GM12878 (cell line): ENCODE measurements around the gene RPL13A. TPM values are rescaled to one million over a fixed set of nuclear protein-coding genes. Genes with fewer than 3 reads are reported as not detected.

Source experiments
- ATAC-seq: fragments of 200-7000 bp; cut with Tn5 transposase; 3 replicates; pipeline ENCODE4 v1.9.1; 2020; ENCODE audit warnings: mild to moderate bottlenecking, moderate library complexity
- Bru-seq: library from RNA; stranded (reverse); fragments of 400-500 nt; gene quantifications from one replicate; lab custom pipeline; 2021; lab: Mats Ljungman, UMichigan
- BruChase-seq, 2 experiments: library from RNA; stranded (reverse); fragments of 400-500 nt; gene quantifications; one replicate each; lab custom pipeline; 2021; lab: Mats Ljungman, UMichigan
- BruUV-seq: library from RNA; stranded (reverse); fragments of 400-500 nt; replicated peaks from 2 replicates; lab custom pipeline; 2021; lab: Mats Ljungman, UMichigan
- CTCF ChIA-PET: fragments of 300-600 bp; sonication (Branson Sonifier 250); formaldehyde crosslinking; extraction: SDS; loops from one replicate; lab custom pipeline; 2021; ENCODE audit warnings: inconsistent platforms; lab: Yijun Ruan, JAX
- POLR2A ChIA-PET: fragments of 350-600 bp; formaldehyde crosslinking; extraction: SDS; loops from one replicate; lab custom pipeline; 2021; ENCODE audit warnings: inconsistent platforms; lab: Charles Lee
- RAD21 ChIA-PET: fragments of 300-600 bp; sonication (Branson Sonifier 250); formaldehyde crosslinking; loops from one replicate; lab custom pipeline; 2023; ENCODE audit warnings: antibody characterized with exemption; ENCODE audit not compliant: unreplicated experiment; lab: Charles Lee
- SMC1A ChIA-PET: fragments of 300-600 bp; sonication (Branson Sonifier 250); formaldehyde crosslinking; loops from one replicate; lab custom pipeline; 2023; ENCODE audit not compliant: unreplicated experiment, uncharacterized antibody; lab: Charles Lee
- DNase-seq: peaks from one replicate; pipeline ENCODE4 v3.0.0-alpha.2; 2011; ENCODE audit warnings: low read depth, low spot score
- FAIRE-seq: peaks from 3 replicates; lab custom pipeline; 2011; peaks lifted over from hg19 to GRCh38; lab: Jason Lieb, UNC
- H2AFZ ChIP-seq: 2 replicates; pipeline ENCODE4 v1.6.0; 2011; ENCODE audit warnings: low read depth, low read length, control low read depth; ENCODE audit not compliant: control insufficient read depth
- H3K27ac ChIP-seq: 2 replicates; pipeline ENCODE4 v1.5.1; 2011; ENCODE audit warnings: control low read depth; ENCODE audit not compliant: control insufficient read depth, insufficient read depth
- H3K27me3 ChIP-seq, 2 experiments: replicated peaks in 1 of 2; 2 replicates each; pipeline versions ENCODE4 v1.6.0 to v1.6.1; 2011; ENCODE audit warnings: low read length in 1 of 2; ENCODE audit not compliant: control insufficient read depth in 2 of 2, insufficient read depth in 2 of 2
- H3K36me3 ChIP-seq, 2 experiments: 2 replicates each; pipeline ENCODE4 v1.5.1; 2011; ENCODE audit warnings: low read length in 1 of 2; ENCODE audit not compliant: control insufficient read depth in 2 of 2, insufficient read depth in 2 of 2
- H3K4me1 ChIP-seq: 2 replicates; pipeline ENCODE4 v1.6.1; 2011; ENCODE audit warnings: mild to moderate bottlenecking, low read length, moderate library complexity, mixed read lengths; ENCODE audit not compliant: control insufficient read depth, insufficient read depth
- H3K4me2 ChIP-seq: 2 replicates; pipeline ENCODE4 v1.6.0; 2011; ENCODE audit warnings: control low read depth; ENCODE audit not compliant: control insufficient read depth, insufficient read depth
- H3K4me3 ChIP-seq: fragments of 200-600 bp; sonication (generic); 2 replicates; pipeline ENCODE4 v1.5.1; 2016
- H3K79me2 ChIP-seq: 2 replicates; pipeline ENCODE4 v1.6.0; 2011; ENCODE audit warnings: low read length; ENCODE audit not compliant: control insufficient read depth, insufficient read depth
- H3K9ac ChIP-seq: 2 replicates; pipeline ENCODE4 v1.8.0; 2011; ENCODE audit warnings: low read length, control low read depth, mixed read lengths; ENCODE audit not compliant: control insufficient read depth, insufficient read depth
- H3K9me3 ChIP-seq: replicated peaks from 3 replicates; pipeline ENCODE4 v1.5.1; 2011; ENCODE audit warnings: mild to moderate bottlenecking, low read length; ENCODE audit not compliant: control insufficient read depth, insufficient read depth
- H4K20me1 ChIP-seq: 2 replicates; pipeline ENCODE4 v1.6.0; 2011; ENCODE audit not compliant: control insufficient read depth, insufficient read depth
- EGR1 ChIP-seq, 2 experiments: IDR thresholded peaks; 1 replicate in 1 of 2; 2 replicates in 1 of 2; pipeline ENCODE4 v1.6.1; 2011 to 2012; ENCODE audit warnings: low read depth in 2 of 2, low read length in 2 of 2, borderline replicate concordance in 1 of 2, mild to moderate bottlenecking in 1 of 2, moderate library complexity in 1 of 2
- JUNB ChIP-seq: IDR thresholded peaks from 2 replicates; pipeline ENCODE4 v1.6.1; 2016; ENCODE audit warnings: antibody characterized with exemption, mild to moderate bottlenecking
- NBN ChIP-seq: fragments of 450-650 bp; IDR thresholded peaks from 2 replicates; pipeline ENCODE4 v1.6.1; 2016
- POLR2AphosphoS5 ChIP-seq: IDR thresholded peaks from 2 replicates; pipeline ENCODE4 v1.6.1; 2011; ENCODE audit warnings: mild to moderate bottlenecking, low read length, inconsistent platforms
- POU2F2 ChIP-seq: IDR thresholded peaks from 3 replicates; pipeline ENCODE4 v1.6.1; 2011; ENCODE audit warnings: low read depth, mild to moderate bottlenecking, low read length, borderline replicate concordance
- RFX5 ChIP-seq: IDR thresholded peaks from 2 replicates; pipeline ENCODE4 v1.6.1; 2011; ENCODE audit warnings: low read depth, low read length, improper control_type of control experiment
- SIX5 ChIP-seq: IDR thresholded peaks from 2 replicates; pipeline ENCODE4 v1.6.1; 2011; ENCODE audit warnings: mild to moderate bottlenecking, low read depth, low read length, moderate library complexity; ENCODE audit not compliant: severe bottlenecking
- SREBF2 ChIP-seq: IDR thresholded peaks from 2 replicates; pipeline ENCODE4 v1.6.1; 2012; ENCODE audit warnings: mild to moderate bottlenecking, low read length
- TBL1XR1 ChIP-seq: IDR thresholded peaks from 2 replicates; pipeline ENCODE4 v1.6.1; 2012; ENCODE audit warnings: low read depth, low read length, improper control_type of control experiment
- USF2 ChIP-seq: IDR thresholded peaks from 2 replicates; pipeline ENCODE4 v1.6.1; 2011; ENCODE audit warnings: low read depth, low read length, improper control_type of control experiment, borderline replicate concordance
- ZZZ3 ChIP-seq: IDR thresholded peaks from 2 replicates; pipeline ENCODE4 v1.6.1; 2011; ENCODE audit warnings: low read depth; ENCODE audit not compliant: control insufficient read depth, insufficient read length
- WGBS: methylation state at CpG from one replicate; pipeline ENCODE4 v1.1.6; 2016; ENCODE audit warnings: low lambda C conversion rate; ENCODE audit not compliant: insufficient replicate concordance, insufficient coverage; ENCODE audit errors: missing lambda C conversion rate; 5-methylcytosine and 5-hydroxymethylcytosine counted together
- in situ Hi-C: fragments of 300-500 bp; cut with MboI; formaldehyde crosslinking; loops from 9 replicates; pipeline ENCODE4 v1.14.3; 2018; ENCODE audit warnings: mixed read lengths
- intact Hi-C: fragments of 100-400 bp; cut with micrococcal nuclease; formaldehyde crosslinking; loops from one replicate; pipeline ENCODE4 v1.14.2; 2022; ENCODE audit not compliant: unreplicated experiment
- long read RNA-seq, 2 experiments: library from polyadenylated mRNA; unstranded; transcript quantifications; one replicate each; pipeline ENCODE4 v2.0.0, GENCODE V29; 2019 to 2020
- polyA minus RNA-seq, 3 experiments: library from RNA; depleted of rRNA, polyadenylated mRNA; stranded (reverse); fragments of >200 nt; gene quantifications; 2 replicates each; pipeline ENCODE4 v1.2.3, GENCODE V29; 2011
- polyA plus RNA-seq, 11 experiments: library from polyadenylated mRNA; depleted of rRNA in 4 of 11; unstranded in 6 of 11; stranded (reverse) in 5 of 11; fragments of >200 nt; fragmentation: Nextera tagmentation in 4 of 11; fragmentation: Illumina TruSeq in 1 of 11; extraction: Ambion mirVana in 4 of 11; extraction: Trizol in 1 of 11; gene quantifications; 1 replicate in 1 of 11; 2 replicates in 10 of 11; pipeline versions ENCODE4 v1.2.1 to v1.2.3, GENCODE V29; 2011 to 2016; ENCODE audit warnings: inconsistent platforms in 2 of 11, missing spikeins in 2 of 11, low read depth in 1 of 11
- total RNA-seq, 4 experiments: library from RNA; depleted of rRNA in 3 of 4; stranded (reverse); fragments of >200 nt in 3 of 4; fragmentation: Illumina TruSeq in 1 of 4; extraction: Trizol in 1 of 4; gene quantifications; 2 replicates each; pipeline versions ENCODE4 v1.2.1 to v1.2.3, GENCODE V29; 2013 to 2021
- TF ChIP-seq, protein P1 (sequence below): fragments of 450-650 bp; IDR thresholded peaks from 2 replicates; pipeline ENCODE4 v1.6.1; 2017; ENCODE audit warnings: mild to moderate bottlenecking, moderate library complexity

RPL13A gene
- total RNA-seq (2013; cell fraction: nucleolus; rRNA removed) = 421 and 437 TPM in 2 replicates
- total RNA-seq (2014; rRNA removed) (6,558 and 7,287 TPM in 2 replicates), total RNA-seq (2014; rRNA removed; fragmentation: Illumina TruSeq; extraction: Trizol) (3,471 and 3,692 TPM in 2 replicates), total RNA-seq (2021) (5,103 and 5,273 TPM in 2 replicates), polyA plus RNA-seq (2011; rRNA removed) (2,172 and 3,936 TPM in 2 replicates), polyA plus RNA-seq (2014; fragmentation: Illumina TruSeq; extraction: Trizol) (1,413 and 3,666 TPM in 2 replicates), polyA plus RNA-seq (2014; fragmentation: Nextera tagmentation; extraction: Ambion mirVana) (1,000 to 10,000 TPM; 4,595 to 5,196 TPM), polyA plus RNA-seq (2014; rRNA removed) (7,317 and 8,961 TPM in 2 replicates), polyA plus RNA-seq (2016; fragmentation: Nextera tagmentation; extraction: Ambion mirVana) (1,000 to 10,000 TPM; 1,426 to 1,490 TPM), polyA minus RNA-seq (2011; rRNA and poly(A)+ RNA removed) (683 and 1,722 TPM in 2 replicates), Bru-seq, nascent RNA (percentile 100 among the genes with signal in this experiment), BruChase-seq, experiment 1, labeled RNA remaining after a 6-hour chase (percentile 100 among the genes with signal in this experiment), BruChase-seq, experiment 2, labeled RNA remaining after a 2-hour chase (percentile 100 among the genes with signal in this experiment)
- 1,623 TPM for polyA plus RNA-seq (2011; ENCODE audit: low read depth)
- 3,618 and 5,003 TPM in 2 replicates for polyA plus RNA-seq (2011; cell fraction: cytosol; rRNA removed)
- 2,479 and 2,850 TPM in 2 replicates for polyA plus RNA-seq (2011; cell fraction: nucleus; rRNA removed)
- polyA plus RNA-seq (2012) = 5,924 and 8,191 TPM in 2 replicates
- 792 and 811 TPM in 2 replicates for polyA minus RNA-seq (2011; cell fraction: cytosol; rRNA and poly(A)+ RNA removed)
- 1,676 and 2,148 TPM in 2 replicates for polyA minus RNA-seq (2011; cell fraction: nucleus; rRNA and poly(A)+ RNA removed)
- long read RNA-seq, experiment 1, transcript RPL13A-214 (8 exons, 1,122 nt) = minor isoform, 5 of 2,033 reads
- long read RNA-seq, experiment 1, transcript RPL13A-201 (8 exons, 1,181 nt) = major isoform, 1,946 of 2,033 reads
- long read RNA-seq, experiment 1, partial matches to known transcripts = 51 of 2,033 reads
- long read RNA-seq, experiment 1, other reads (novel, unspliced or antisense) = 28 of 2,033 reads
- long read RNA-seq, experiment 2, transcript RPL13A-201 (8 exons, 1,181 nt) = major isoform, 5,340 of 5,536 reads
- long read RNA-seq, experiment 2, transcript RPL13A-214 (8 exons, 1,122 nt) = minor isoform, 21 of 5,536 reads
- long read RNA-seq, experiment 2, partial matches to known transcripts = 130 of 5,536 reads
- long read RNA-seq, experiment 2, other reads (novel, unspliced or antisense) = 41 of 5,536 reads

GRCh38 chr19:49487277-49488045 lies at the start of gene RPL13A:
Gene RPL13A (plus strand): TSS chr19:49487608. CDS start chr19:49487630, 22 bp downstream.
- ATAC-seq = peak; percentile 92
- Histone ChIP-seq H4K20me1 (peaks cover 13% of the 10 kb centered on the region), H3K4me1 (peaks cover 16% of the 10 kb centered on the region), H3K27ac (peak within 1 kb of the TSS; percentile 83), H3K36me3 (peaks cover 24 to 31% of the 10 kb centered on the region in 2 experiments), H3K9me3 (no peaks in the 10 kb centered on the region), H2AFZ (peak within 1 kb of the TSS; percentile 87), H3K9ac (peak within 1 kb of the TSS; percentile 95), H3K27me3 (no peaks in the 10 kb centered on the region), H3K4me2 (peak within 1 kb of the TSS; percentile 91), H3K4me3 (peak within 1 kb of the TSS; percentile 97), H3K79me2 (peaks cover 41% of the 10 kb centered on the region)
- TSS peak; percentile 74 for BruUV-seq
- peak; percentile 95 for FAIRE-seq
- DNase-seq = peak; percentile 98
- in situ Hi-C loops (no loop called here), intact Hi-C loops (loop anchor here (1.0 to 5.0 kb wide), 3 partner anchors 9 to 385 kb away; partner anchors contain the start of genes PIH1D1 and RPS11)
- RAD21 ChIA-PET = interaction anchor here (0.7 to 1.6 kb wide), 3 partner anchors 14 to 59 kb away, joined by 3 to 6 read pairs (median 5); partner anchors contain the start of gene FLT3LG
- WGBS = 1% methylated on average over 57 of the region's 57 CpGs
- CTCF ChIA-PET = interaction anchor here (0.6 to 1.6 kb wide), 5 partner anchors 14 to 153 kb away, joined by 3 to 6 read pairs (median 4); partner anchors contain the start of genes ALDH16A1 and FLT3LG
- SMC1A ChIA-PET = interaction anchor here (0.6 to 1.0 kb wide), 2 partner anchors 10 to 483 kb away, joined by 4 read pairs; no protein-coding TSS in a partner anchor
- POLR2A ChIA-PET = interaction anchor here (1.0 to 2.7 kb wide), 9 partner anchors 9 to 494 kb away, joined by 3 to 11 read pairs (median 3); partner anchors contain the start of genes ALDH16A1, GYS1, PIH1D1 and RPS11
- TF ChIP-seq SIX5 (peak; percentile 52), EGR1 (IDR thresholded peaks at IDR 0.05; ENCODE audit: borderline replicate concordance in 1 of 2, low read depth in 2 of 2, low read length in 2 of 2) (peak; percentile 20 to 72), POU2F2 (peak; percentile 98), JUNB (no peak), TBL1XR1 (0 out of 2 replicates have a peak, but pooled peaks have one; percentile 37), USF2 (peak; percentile 97), NBN (peak; percentile 57; the same call in 1 of the 2 replicates), RFX5 (peak; percentile 82), ZZZ3 (no peak), POLR2AphosphoS5 (peak; percentile 100), SREBF2 (no peak)
- TF ChIP-seq, protein P1, sequence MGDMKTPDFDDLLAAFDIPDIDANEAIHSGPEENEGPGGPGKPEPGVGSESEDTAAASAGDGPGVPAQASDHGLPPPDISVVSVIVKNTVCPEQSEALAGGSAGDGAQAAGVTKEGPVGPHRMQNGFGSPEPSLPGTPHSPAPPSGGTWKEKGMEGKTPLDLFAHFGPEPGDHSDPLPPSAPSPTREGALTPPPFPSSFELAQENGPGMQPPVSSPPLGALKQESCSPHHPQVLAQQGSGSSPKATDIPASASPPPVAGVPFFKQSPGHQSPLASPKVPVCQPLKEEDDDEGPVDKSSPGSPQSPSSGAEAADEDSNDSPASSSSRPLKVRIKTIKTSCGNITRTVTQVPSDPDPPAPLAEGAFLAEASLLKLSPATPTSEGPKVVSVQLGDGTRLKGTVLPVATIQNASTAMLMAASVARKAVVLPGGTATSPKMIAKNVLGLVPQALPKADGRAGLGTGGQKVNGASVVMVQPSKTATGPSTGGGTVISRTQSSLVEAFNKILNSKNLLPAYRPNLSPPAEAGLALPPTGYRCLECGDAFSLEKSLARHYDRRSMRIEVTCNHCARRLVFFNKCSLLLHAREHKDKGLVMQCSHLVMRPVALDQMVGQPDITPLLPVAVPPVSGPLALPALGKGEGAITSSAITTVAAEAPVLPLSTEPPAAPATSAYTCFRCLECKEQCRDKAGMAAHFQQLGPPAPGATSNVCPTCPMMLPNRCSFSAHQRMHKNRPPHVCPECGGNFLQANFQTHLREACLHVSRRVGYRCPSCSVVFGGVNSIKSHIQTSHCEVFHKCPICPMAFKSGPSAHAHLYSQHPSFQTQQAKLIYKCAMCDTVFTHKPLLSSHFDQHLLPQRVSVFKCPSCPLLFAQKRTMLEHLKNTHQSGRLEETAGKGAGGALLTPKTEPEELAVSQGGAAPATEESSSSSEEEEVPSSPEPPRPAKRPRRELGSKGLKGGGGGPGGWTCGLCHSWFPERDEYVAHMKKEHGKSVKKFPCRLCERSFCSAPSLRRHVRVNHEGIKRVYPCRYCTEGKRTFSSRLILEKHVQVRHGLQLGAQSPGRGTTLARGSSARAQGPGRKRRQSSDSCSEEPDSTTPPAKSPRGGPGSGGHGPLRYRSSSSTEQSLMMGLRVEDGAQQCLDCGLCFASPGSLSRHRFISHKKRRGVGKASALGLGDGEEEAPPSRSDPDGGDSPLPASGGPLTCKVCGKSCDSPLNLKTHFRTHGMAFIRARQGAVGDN = peak; percentile 78
